ENCODE measurements around the gene DYRK1B.

GRCh38 chr19:39865953-39866352 is 32.0 kb upstream of the DYRK1B start:
- TF ChIP-seq, protein P1, sequence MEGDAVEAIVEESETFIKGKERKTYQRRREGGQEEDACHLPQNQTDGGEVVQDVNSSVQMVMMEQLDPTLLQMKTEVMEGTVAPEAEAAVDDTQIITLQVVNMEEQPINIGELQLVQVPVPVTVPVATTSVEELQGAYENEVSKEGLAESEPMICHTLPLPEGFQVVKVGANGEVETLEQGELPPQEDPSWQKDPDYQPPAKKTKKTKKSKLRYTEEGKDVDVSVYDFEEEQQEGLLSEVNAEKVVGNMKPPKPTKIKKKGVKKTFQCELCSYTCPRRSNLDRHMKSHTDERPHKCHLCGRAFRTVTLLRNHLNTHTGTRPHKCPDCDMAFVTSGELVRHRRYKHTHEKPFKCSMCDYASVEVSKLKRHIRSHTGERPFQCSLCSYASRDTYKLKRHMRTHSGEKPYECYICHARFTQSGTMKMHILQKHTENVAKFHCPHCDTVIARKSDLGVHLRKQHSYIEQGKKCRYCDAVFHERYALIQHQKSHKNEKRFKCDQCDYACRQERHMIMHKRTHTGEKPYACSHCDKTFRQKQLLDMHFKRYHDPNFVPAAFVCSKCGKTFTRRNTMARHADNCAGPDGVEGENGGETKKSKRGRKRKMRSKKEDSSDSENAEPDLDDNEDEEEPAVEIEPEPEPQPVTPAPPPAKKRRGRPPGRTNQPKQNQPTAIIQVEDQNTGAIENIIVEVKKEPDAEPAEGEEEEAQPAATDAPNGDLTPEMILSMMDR (IDR thresholded peaks at IDR 0.05), result no peak
- TF ChIP-seq POLR2AphosphoS5 (IDR thresholded peaks at IDR 0.05; ENCODE audit: low read depth, low read length) (no peak), SIN3A (IDR thresholded peaks at IDR 0.05; ENCODE audit: borderline replicate concordance, insufficient read depth, low read depth, low read length) (no peak), TCF7L2 (IDR thresholded peaks at IDR 0.05; ENCODE audit: low read depth, low read length) (no peak)
- TF ChIP-seq, protein P2, sequence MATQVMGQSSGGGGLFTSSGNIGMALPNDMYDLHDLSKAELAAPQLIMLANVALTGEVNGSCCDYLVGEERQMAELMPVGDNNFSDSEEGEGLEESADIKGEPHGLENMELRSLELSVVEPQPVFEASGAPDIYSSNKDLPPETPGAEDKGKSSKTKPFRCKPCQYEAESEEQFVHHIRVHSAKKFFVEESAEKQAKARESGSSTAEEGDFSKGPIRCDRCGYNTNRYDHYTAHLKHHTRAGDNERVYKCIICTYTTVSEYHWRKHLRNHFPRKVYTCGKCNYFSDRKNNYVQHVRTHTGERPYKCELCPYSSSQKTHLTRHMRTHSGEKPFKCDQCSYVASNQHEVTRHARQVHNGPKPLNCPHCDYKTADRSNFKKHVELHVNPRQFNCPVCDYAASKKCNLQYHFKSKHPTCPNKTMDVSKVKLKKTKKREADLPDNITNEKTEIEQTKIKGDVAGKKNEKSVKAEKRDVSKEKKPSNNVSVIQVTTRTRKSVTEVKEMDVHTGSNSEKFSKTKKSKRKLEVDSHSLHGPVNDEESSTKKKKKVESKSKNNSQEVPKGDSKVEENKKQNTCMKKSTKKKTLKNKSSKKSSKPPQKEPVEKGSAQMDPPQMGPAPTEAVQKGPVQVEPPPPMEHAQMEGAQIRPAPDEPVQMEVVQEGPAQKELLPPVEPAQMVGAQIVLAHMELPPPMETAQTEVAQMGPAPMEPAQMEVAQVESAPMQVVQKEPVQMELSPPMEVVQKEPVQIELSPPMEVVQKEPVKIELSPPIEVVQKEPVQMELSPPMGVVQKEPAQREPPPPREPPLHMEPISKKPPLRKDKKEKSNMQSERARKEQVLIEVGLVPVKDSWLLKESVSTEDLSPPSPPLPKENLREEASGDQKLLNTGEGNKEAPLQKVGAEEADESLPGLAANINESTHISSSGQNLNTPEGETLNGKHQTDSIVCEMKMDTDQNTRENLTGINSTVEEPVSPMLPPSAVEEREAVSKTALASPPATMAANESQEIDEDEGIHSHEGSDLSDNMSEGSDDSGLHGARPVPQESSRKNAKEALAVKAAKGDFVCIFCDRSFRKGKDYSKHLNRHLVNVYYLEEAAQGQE (IDR thresholded peaks at IDR 0.05; ENCODE audit: insufficient read depth in 1 of 2, low read depth in 2 of 2, low read length in 1 of 2), result no peak

Measured in Panc1 (cell line).